ENCODE measurements around the gene DMBX1.

The DMBX1 gene

DNA sequence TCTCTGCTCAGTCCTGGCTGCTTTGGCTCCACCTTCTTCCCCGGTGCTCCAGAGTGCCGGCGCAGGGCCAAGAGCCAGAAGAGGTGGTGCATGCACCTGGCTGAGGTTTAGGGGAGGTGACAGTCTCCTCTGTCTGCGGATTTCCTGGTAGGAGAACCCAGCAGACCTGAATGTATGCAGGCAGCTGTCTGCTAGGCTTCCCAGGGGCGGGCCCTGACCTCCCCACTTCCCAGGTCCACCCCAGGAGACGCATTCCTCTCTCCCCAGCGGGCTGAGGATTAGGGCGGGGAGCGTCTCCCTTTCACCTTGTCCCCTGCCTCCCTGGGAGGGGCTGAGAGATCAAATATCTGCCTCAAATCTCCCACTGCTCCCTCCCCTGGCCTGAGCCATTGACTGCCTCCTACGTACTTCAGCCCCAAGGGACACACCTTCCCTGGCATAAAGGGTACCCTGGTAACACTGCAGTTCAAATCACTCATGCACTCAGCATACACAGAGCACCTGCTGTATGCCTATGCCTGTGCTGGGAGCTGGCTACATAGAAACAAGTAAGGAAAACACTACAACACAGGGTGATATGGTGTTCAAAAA lies 27.5 kb downstream of the DMBX1 start:
- Mint-ChIP-seq H3K4me1 (peaks cover 6% of the 10 kb centered on the region), H3K27ac (no peak overlapping the region), H3K27me3 (peaks cover 24% of the 10 kb centered on the region), H3K4me3 (no peak overlapping the region), H3K36me3 (ENCODE audit: low read depth) (no peaks in the 10 kb centered on the region), H3K9me3 (no peaks in the 10 kb centered on the region)
- ATAC-seq (no peak), DNase-seq (no peak)

DNA sequence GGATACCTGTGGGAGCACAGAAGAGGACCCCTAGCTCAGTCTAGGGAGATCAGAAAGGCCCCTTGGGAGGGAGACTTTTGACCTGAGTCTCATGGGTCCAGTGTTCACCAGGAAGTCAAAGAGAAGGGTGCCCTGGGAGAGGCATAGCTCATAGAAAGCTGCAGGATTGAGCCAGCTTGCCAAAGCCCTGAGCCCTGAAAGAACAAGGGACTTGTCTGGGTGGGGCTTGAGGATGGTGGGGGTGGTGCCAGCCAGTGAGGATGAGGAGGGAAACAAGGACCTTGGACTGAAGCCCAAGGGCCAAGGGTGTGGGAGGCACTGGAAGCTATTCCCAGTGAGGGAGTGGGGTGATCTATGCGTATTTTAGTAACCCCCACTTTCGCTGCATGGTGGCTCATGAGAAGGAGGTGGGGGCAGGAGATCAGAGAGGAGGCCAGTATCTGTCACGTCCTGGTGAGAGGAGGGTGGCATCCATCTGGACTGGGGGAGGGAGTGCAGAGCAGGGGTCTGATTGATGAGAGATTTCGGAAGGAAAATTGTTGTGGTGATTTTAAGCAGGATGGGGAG lies 28.4 kb downstream of the DMBX1 start:
- Mint-ChIP-seq H3K36me3 (ENCODE audit: low read depth) (no peaks in the 10 kb centered on the region), H3K27me3 (peaks cover 20% of the 10 kb centered on the region), H3K4me3 (no peak overlapping the region), H3K9me3 (no peaks in the 10 kb centered on the region), H3K27ac (no peak overlapping the region), H3K4me1 (peaks cover 12% of the 10 kb centered on the region)
- ATAC-seq (no peak), DNase-seq (no peak)

DNA sequence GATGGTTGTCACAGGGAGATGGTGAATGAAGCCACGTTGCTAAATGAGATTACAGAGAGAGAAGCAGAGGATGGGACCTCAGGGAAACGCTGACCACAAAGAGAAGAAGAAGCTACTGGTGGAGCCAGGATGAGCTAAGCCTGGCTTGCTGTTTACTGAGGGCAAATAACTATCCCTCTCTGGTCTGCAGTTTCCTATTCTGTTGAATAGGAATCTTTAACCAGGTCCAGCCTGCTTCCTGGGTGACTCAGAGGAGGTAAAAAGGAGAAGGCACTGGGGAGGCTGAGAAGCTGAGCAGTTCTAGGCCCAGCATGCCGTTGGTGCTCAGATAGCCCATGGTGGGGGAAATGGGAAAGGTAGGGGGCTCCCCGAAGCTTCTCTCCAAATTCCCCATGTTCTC lies 29.6 kb downstream of the DMBX1 start:
- Mint-ChIP-seq H3K27ac (no peak overlapping the region), H3K36me3 (ENCODE audit: low read depth) (no peaks in the 10 kb centered on the region), H3K4me1 (peaks cover 12% of the 10 kb centered on the region), H3K27me3 (peaks cover 25% of the 10 kb centered on the region), H3K9me3 (no peaks in the 10 kb centered on the region), H3K4me3 (no peak overlapping the region)
- ATAC-seq (no peak), DNase-seq (no peak)

DNA sequence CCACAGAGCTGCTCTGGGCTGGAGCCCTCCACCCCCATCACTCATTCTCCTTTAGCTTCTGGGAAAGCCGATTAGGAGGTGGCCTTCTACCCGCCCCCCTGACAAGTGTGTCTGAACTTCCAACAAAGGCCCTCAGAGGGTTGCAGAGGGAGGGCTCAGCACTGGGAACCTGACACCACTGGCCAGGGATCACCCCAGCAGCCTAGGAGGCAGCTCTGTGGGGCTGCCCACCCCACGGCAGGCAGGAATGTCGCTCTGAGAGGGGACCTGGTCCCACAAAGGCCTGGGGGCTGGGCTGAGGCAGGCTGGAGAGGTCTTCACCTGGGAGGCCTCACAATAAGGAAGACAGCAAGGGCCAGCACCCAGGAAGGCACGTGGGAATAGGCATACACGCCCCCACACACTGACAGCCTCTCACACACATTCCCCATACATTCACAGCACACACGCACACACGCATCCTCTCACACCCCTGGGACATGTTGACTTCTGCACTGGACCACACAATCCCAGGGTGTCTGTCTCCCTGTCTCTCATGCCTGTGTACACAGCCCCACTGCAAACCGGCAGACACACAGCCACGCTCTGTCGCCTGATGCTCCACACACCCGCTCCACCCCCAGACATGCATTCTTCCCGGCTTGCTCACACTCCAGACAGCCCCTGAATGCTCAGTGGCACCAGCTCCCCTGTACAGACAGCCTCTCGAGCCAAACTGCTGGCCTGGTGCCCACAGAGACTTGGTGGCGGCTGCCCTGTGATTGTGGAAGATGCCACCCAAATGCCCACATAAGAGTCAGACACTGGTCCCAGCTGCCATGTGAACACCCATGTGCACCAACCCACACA lies 30.7 kb downstream of the DMBX1 start:
- Mint-ChIP-seq H3K27ac (no peak overlapping the region), H3K36me3 (ENCODE audit: low read depth) (no peaks in the 10 kb centered on the region), H3K4me1 (peaks cover 12% of the 10 kb centered on the region), H3K4me3 (no peak overlapping the region), H3K9me3 (no peaks in the 10 kb centered on the region), H3K27me3 (peaks cover 28% of the 10 kb centered on the region)
- DNase-seq (no peak), ATAC-seq (no peak)

DNA sequence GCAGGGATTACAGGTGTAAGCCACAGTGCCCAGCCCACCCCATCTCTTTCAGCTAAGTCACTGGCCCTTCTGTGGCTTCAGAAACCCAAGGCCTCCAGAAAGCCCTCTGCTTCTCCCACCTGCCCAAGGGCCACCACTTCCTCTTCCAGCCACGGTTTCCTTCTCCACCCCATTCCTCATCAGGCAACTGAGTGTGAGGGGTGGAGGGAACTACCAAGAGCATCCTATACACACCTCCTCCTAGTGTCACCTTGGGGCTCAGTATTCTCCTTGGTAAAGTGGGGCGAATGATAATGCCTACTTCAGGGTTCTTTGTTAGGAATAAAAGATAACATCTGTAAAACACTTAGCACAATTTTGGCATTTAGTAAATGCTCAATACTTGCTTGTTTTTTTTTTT lies 31.8 kb downstream of the DMBX1 start:
- Mint-ChIP-seq H3K4me1 (peaks cover 12% of the 10 kb centered on the region), H3K4me3 (no peak overlapping the region), H3K27ac (no peak overlapping the region), H3K9me3 (no peaks in the 10 kb centered on the region), H3K36me3 (ENCODE audit: low read depth) (no peaks in the 10 kb centered on the region), H3K27me3 (peaks cover 32% of the 10 kb centered on the region)
- ATAC-seq (no peak), DNase-seq (no peak)

DNA sequence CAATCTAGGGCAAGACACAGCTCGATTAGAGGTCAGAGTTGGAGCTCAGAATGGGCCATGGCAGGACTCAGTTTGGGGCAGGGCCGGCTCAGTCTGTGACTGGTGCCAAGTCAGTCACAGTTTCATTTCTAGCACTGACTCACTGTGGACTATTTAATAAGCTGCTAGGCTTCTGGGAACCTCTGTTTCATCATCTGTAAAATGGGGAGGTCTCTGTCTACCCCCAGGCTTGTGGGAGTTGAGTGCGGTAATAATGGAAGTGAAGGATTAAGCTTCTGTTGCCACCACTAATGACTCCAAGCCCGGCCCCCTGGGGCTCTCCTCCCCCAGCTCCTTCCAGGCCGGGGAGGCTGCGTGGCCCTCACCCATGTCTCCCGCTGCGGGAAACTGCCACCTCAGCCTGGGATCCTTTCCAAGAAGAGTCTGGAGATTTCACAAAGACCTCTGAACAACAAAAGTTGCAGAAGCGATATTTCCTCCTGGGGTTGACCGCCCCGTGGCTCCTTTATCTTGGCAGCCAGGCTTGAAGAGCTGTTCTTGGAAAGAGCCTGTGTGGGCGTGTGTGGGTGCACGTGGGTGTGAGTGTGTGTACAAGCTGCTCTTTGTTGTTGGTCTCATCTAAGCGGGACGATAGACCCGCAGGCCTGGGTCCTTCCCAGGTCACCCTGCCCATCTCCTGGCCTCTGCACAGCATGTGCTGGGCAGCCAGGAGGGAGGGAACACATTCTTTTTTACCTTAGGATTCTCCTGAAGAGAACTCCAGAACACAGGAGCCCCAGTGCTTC lies 32.7 kb downstream of the DMBX1 start:
- Mint-ChIP-seq H3K27ac (peak overlapping the region; percentile 8), H3K4me3 (no peak overlapping the region), H3K36me3 (ENCODE audit: low read depth) (no peaks in the 10 kb centered on the region), H3K9me3 (no peaks in the 10 kb centered on the region), H3K27me3 (peaks cover 34% of the 10 kb centered on the region), H3K4me1 (peaks cover 12% of the 10 kb centered on the region)
- ATAC-seq (peak; percentile 92), DNase-seq (peak; percentile 32)

DNA sequence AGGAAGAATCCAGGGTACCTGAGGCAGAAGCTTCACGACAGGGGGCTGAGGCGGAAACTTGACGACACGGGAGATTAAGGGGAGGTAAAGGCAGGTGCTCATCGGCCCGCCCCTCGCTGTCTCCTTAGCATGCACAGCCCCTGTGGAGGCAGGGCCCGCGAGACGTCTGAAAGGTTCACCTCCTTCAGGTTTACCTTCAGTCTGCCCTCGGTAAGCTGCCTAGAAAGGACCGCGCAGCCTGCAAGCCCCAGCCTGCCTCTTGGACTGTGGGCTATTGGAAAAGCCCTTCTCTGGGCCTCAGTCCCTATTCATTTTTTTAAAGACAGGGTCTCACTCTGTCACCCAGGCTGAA lies 33.3 kb downstream of the DMBX1 start:
- H3K9me3 Mint-ChIP-seq = no peaks in the 10 kb centered on the region
- no peaks in the 10 kb centered on the region for H3K36me3 Mint-ChIP-seq (ENCODE audit: low read depth)
- DNase-seq = no peak
- H3K4me3 Mint-ChIP-seq = no peak overlapping the region
- no peak for ATAC-seq
- no peak overlapping the region for H3K27ac Mint-ChIP-seq
- H3K4me1 Mint-ChIP-seq = peaks cover 12% of the 10 kb centered on the region
- H3K27me3 Mint-ChIP-seq = peaks cover 35% of the 10 kb centered on the region

DNA sequence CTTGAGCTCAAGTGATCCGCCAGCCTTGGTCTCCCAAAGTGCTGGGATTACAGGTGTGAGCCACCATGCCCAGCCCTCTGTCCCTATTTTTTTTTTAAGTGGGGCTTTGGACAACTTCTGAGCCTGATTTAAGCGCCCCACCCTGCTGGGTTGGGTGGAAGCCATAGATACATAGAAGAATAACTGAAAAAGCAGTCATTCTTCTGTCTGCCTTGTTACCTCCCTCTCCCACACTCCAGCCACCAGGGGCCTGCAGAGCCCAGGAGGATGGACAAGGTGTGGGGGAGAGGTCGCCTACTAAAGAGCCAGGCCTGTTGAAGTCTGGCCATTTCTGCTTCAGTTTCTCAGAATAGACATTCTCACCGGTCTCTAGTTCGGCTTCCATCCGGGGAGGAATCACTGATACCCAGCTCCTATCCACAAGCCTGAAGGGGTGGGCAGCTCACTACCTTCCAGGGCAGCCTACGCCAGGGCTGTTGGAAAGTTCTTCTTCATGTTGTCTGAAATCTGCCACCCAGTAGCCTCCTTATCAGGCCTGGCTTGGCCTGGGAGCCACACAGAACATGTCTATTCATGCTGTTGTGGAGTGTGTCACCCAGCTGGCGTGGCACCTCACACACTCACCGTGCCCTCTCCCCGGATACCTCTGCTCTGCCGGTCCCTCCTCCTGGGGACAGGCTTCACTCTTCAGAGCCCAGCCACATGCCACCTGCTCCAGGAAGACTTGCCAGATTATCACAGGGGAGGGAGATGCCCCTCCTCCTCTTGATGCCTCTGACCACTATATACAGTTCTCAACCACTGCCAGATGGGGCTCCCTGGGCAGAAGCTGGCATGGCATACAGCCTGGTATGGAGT lies 34.1 kb downstream of the DMBX1 start:
- H3K27me3 Mint-ChIP-seq = peaks cover 38% of the 10 kb centered on the region
- ATAC-seq (no peak), DNase-seq (no peak)
- no peak overlapping the region for H3K27ac Mint-ChIP-seq
- no peaks in the 10 kb centered on the region for H3K9me3 Mint-ChIP-seq
- peaks cover 18% of the 10 kb centered on the region for H3K4me1 Mint-ChIP-seq
- no peaks in the 10 kb centered on the region for H3K36me3 Mint-ChIP-seq (ENCODE audit: low read depth)
- no peak overlapping the region for H3K4me3 Mint-ChIP-seq

DNA sequence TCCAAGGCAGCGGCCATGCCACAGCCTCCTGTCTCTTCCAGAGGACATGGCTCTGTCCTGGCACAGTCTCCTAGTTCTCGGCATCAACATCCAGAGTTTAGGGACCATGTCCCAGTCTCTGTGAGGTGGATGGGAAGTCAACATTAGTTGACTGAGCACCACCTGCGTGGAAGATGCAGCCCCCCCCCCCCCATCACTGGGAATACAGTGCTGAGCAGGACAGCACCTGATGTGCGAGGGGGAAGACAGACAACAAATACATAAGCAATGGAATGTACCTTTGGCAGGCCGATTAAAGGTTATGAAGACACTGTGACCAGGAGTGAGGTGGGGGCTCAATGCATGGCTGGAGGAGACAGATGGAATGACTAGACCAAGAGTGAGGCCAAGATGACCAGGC lies 35.2 kb downstream of the DMBX1 start:
- peaks cover 43% of the 10 kb centered on the region for H3K27me3 Mint-ChIP-seq
- no peak overlapping the region for H3K27ac Mint-ChIP-seq
- no peak overlapping the region for H3K4me3 Mint-ChIP-seq
- H3K36me3 Mint-ChIP-seq (ENCODE audit: low read depth) = no peaks in the 10 kb centered on the region
- H3K9me3 Mint-ChIP-seq = no peaks in the 10 kb centered on the region
- ATAC-seq (no peak), DNase-seq (no peak)
- H3K4me1 Mint-ChIP-seq = peaks cover 25% of the 10 kb centered on the region

DNA sequence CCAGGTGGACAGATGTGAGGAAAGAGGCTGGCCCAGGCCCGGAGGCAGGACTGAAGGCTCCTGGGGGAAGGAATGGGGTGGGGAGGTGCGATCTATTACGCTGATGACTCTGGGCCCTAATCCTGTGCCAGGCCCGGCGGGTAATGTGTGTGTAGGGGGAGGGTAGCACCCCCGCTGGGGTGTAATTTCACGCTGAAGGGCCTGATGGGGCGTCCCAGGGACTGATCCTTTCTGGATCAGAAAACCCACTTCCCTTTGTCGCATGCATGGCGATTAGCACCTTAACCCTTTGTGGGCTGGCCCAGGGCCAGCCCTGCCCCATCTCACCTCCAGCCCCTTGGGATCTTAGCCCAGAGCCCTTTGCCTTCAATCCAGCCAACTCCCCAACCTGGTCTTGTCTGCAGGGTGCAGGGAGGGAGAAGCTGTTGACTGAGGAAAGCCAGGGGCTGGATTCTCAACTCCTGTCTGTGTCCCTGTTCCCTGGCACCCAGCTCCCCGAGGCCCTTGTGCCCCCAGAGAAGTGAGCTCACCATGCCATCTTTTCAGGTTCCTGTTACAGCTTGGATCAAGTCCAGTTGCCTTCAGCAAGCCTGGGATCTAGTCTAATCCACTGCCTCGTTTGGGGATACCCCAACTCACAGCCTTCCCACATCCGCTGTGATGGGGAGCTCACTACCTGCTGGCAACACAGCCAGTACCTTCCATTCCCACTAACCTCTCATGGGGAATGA lies 35.8 kb downstream of the DMBX1 start:
- Mint-ChIP-seq H3K27me3 (peaks cover 42% of the 10 kb centered on the region), H3K36me3 (ENCODE audit: low read depth) (no peaks in the 10 kb centered on the region)
- no peak for ATAC-seq

DNA sequence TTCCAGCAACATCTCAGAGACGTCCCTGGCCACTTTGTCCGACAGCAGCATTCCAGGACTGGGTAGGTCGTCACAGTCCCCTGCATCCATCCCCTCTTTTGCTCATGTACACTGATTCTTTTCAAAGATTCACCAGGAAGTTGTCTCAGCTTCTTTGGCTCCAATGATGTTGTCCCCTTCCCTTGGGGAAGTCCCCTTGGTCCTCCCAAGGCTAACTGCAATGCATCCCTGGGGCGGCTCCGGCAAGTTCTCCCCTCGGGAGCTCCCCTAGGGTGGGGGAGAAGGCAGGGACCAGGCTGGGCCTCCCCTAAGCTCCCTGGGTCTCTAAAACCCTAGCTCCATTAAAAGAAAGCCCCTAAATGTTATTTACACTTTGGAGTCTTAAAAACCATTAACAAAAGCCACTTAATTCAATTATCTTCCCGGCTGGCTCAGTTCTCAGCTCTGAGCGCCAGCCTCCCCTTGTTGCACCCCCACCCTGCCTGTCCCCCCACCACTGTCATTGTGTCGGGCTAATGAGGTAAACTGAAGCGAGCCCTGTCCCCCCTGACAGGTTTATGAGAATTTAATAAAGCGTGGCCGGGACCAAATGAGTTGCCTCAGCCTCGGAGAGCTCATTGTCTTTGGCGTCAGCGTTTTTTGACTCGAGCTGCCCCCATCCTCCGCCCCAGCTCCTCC lies 36.5 kb downstream of the DMBX1 start:
- ATAC-seq = no peak
- DNase-seq = no peak
- H3K4me3 Mint-ChIP-seq = no peak overlapping the region
- no peaks in the 10 kb centered on the region for H3K9me3 Mint-ChIP-seq
- no peak overlapping the region for H3K27ac Mint-ChIP-seq
- peaks cover 42% of the 10 kb centered on the region for H3K27me3 Mint-ChIP-seq
- peaks cover 25% of the 10 kb centered on the region for H3K4me1 Mint-ChIP-seq
- H3K36me3 Mint-ChIP-seq (ENCODE audit: low read depth) = no peaks in the 10 kb centered on the region

More for the DNA sequence above, 35.8 kb downstream of the DMBX1 start:
- Mint-ChIP-seq H3K4me3 (no peak overlapping the region), H3K27ac (no peak overlapping the region), H3K4me1 (peaks cover 25% of the 10 kb centered on the region), H3K9me3 (no peaks in the 10 kb centered on the region)
- DNase-seq = no peak

DNA sequence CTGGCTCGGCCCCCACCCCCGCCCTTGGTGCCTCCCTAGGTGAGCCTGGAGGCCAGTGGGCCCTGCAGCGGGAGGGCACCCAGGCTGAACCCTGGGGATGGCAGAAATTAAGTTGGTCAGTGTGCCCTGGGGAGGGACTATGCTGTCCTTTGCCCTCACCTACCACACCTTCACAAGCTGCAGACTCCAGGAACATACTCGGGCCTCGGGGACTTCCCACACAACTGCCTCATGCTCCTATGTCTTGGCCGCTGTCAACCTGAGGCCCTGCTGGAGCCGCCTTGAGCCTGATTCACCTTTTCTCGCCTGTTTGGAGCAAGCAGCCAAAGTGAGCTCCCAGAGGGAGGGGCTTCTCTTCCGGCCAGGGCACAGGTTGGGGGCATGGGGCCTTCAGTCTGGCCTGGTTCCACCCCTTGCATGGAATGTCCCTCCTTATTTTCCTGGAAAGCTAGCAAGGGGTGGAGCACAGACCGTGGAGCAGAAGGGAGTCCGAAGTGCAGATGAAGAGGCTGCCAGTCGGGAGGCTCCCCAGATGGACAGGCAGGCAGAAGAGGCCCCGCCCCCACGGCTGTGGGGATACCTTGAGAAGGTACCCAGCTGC lies 37.2 kb downstream of the DMBX1 start:
- DNase-seq (no peak), ATAC-seq (no peak)
- no peak overlapping the region for H3K27ac Mint-ChIP-seq
- no peaks in the 10 kb centered on the region for H3K36me3 Mint-ChIP-seq (ENCODE audit: low read depth)
- H3K27me3 Mint-ChIP-seq = peaks cover 46% of the 10 kb centered on the region
- peaks cover 22% of the 10 kb centered on the region for H3K4me1 Mint-ChIP-seq
- H3K9me3 Mint-ChIP-seq = no peaks in the 10 kb centered on the region
- H3K4me3 Mint-ChIP-seq = no peak overlapping the region

All from activated naive CD8-positive, alpha-beta T cell treated with anti-CD3 and anti-CD28 coated beads, Interleukin-2, amount 50 U/mL, for 24 hours (primary cell).